Posterior cingulate gyrus (tissue), 11 donors: ENCODE results near the gene PKDREJ.
"Not testable (repeated sequence)": the region's sequence is repeated elsewhere in the genome, so short reads cannot be mapped to it uniquely, and the experiment has no call there.

Experiments
- DNase-seq, 10 donors: peaks; one replicate each; pipeline versions ENCODE4 v3.0.0 to v3.0.0-alpha.2; 2020 to 2021; ENCODE audit warnings: mixed read lengths in 3 of 10
- intact Hi-C: fragments of 100-400 bp; cut with DNase I; formaldehyde crosslinking; loops from one replicate; pipeline ENCODE4 v1.15.1; 2023

PKDREJ gene

DNA sequence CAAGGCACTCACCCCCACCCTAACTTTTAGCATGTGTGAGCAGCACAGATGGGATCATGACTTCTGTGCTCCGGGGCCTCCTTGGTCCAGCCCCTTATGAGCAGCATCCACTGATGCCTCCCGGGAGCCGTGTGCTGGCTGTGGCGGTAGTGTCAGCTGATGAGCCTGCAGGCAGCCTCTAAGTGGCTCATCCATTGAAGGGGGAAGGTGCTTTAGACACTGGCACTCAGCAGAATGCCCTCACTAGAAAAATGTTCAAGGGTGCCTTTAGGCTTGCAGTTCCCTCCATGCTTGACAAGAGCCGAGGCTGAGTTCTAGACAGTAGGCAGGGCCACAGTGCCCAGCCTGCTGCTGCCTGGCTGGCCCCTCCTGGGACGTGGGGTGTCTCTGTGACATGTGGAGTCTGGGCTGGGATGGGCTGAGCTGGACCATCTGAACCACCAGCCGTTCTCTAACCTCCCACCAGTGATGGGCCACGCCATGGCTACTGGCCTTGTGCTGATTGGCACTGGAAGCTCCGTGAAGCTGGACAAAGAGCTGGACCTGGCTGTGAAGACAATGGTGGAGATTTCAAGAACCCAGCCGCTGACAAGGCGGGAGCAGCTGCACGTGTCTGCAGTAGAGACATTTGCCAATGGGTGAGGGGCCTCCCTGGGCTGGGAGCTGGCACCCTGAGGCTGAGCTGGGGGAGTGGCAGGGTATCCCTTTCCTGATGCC lies 10.4 kb upstream of the PKDREJ start:
- intact Hi-C loops = no loop called here
- peak in 2 of 10 donors; percentile 50 to 55 for DNase-seq

DNA sequence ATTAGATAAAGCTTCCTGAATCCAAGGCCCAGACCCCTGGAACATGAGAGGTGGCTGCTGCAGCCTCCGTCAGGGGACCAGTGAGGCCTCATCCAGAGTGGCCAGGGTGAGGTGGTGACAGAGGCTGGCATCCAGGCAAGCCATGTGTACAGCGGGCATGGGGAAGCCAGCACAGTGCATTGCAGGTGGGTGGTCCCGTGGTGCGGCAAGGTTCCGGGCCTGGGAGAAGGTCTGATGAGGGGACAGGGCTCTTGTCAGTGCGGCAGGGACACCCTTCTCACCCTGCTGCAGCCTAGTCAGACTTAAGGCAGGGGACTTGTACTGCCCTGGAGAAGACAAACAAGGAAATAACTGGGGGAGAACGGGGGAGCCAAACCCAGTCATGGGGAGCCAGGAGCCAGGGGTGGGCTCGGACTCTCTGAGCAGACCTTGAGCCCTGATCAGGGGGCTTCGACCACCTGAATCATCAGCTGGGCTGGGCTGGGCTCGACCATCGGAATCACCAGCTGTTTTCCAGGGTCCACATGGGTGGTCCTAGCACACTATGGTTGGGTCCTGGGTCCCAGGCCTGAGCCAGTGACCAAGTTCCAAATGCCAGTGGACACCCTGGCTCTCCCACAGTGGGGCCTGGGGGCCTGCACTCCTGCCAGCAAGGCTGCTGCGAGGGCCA lies 9.8 kb upstream of the PKDREJ start:
- intact Hi-C loops = no loop called here
- peak in 2 of 10 donors; percentile 30 to 49 for DNase-seq

DNA sequence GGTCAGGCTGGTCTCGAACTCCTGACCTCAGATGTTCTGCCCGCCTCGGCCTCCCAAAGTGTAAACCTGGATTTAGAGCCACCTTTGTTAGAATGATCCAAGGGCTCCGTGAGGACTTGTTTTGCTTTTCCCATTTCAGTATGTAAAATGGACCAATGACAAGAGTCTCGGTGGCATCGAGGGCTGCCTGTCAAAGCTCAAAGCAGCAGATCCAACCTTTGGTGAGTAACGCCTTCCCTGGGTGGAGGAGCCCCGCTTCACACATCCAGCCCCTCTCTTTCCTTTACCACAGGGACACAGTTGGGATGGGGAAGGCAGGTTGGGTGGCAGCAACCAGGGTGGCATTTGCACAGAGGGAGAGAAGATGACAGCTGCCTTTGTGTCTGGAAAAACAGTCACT lies 9.1 kb upstream of the PKDREJ start:
- DNase-seq = no peak
- intact Hi-C loops = no loop called here

DNA sequence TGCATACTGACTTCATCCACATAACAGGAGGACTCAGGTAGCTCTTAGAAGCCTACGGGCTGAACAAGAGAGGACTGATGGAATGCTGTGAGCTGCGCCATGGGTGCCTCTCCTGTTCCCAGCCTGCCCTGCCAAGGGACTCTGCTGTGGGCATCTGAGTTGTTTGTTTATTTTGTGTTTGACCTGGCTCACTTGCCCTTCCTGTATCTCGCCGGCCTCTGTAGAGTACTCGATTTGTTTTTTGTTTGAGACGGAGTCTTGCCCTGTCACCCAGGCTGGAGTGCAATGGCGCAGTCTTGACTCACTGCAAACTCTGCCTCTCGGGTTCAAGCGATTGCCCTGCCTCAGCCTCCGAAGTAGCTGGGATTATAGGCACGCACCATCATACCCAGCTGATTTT lies 6.4 kb upstream of the PKDREJ start:
- peak in 3 of 10 donors; percentile 37 to 53 (median 46) for DNase-seq
- intact Hi-C loops = no loop called here

DNA sequence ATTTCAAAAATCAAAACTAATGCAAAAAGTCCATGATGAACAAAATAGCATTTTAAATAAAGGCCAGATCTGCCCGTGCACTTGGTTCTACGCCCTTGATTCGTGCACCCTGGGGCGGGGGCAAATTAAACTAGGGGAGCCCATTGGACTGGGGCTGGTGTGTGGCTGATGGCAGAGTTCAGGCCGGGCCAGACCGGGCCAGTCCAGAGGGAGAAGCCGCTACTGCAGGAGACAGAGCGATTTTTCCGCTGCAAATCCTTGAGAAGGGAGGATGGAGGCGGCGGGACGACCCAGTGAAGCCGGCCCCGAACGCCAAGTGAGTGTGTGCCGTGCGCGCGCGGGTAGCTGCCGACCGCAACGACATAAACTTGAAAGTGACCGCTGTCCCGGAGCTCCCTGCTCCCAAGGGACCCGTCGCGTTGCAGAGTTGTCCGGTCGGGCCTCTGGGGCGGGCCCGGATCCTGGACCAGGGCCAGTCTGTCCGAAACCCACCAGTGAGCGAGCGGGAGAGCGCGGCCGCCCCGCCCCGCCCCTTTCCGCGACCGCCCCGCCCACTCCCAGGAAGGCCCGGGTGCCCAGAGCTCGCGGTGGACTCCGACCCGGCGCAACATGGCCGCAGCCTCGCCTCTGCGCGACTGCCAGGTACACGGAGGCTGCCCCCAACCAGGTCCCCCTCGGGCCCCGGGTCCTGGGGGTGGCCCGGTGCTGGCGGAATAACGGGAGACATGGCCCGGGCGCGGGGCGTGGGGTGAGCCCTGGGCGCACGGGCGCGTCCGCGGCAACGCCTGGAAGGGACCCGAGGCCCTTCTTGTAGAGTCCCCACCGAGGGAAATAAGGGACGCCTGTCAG lies 4.5 kb upstream of the PKDREJ start, which contains the start of gene TTC38:
Gene TTC38, plus strand, starts transcription at position 578 of the 849 bp plus-strand sequence. Its CDS starts 32 bp downstream, at position 610.
- intact Hi-C loops = no loop called here

DNA sequence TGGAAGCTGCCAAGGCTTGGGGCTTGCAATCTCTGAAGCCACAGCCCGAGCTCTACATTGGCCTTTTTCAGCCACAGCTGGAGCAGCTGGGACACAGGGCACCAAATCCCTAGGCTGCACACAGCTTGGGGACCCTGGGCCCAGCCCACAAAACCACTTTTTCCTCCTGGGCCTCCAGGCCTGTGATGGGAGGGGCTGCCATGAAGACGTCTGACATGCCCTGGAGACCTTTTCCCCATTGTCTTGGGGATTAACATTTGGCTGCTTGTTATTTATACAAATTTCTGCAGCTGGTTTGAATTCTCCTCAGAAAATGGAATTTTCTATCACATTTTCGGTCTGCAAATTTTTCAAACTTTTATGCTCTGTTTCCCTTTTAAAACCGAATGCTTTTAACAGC lies 2.5 kb upstream of the PKDREJ start:
- DNase-seq = peak in 1 of 10 donors; percentile 33
- intact Hi-C loops = not testable (repeated sequence)

More for the DNA sequence above, 4.5 kb upstream of the PKDREJ start, which contains the start of gene TTC38:
- peak; percentile 70 to 97 (median 85) for DNase-seq

DNA sequence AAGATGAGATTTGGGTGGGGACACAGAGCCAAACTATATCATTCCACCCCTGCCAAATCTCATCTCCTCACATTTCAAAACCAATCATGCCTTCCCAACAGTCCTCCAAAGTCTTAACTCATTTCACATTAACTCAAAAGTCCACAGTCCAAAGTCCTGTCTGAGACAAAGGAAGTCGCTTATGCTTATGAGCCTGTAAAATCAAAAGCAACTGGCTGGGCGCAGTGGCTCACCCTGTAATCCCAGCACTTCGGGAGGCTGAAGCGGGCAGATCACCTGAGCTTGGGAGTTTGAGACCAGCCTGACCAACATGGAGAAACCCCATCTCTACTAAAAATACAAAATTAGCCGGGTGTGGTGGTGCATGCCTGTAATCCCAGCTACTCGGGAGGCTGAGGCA lies 1.4 kb upstream of the PKDREJ start:
- intact Hi-C loops = not testable (repeated sequence)
- peak in 1 of 10 donors; percentile 21 for DNase-seq

DNA sequence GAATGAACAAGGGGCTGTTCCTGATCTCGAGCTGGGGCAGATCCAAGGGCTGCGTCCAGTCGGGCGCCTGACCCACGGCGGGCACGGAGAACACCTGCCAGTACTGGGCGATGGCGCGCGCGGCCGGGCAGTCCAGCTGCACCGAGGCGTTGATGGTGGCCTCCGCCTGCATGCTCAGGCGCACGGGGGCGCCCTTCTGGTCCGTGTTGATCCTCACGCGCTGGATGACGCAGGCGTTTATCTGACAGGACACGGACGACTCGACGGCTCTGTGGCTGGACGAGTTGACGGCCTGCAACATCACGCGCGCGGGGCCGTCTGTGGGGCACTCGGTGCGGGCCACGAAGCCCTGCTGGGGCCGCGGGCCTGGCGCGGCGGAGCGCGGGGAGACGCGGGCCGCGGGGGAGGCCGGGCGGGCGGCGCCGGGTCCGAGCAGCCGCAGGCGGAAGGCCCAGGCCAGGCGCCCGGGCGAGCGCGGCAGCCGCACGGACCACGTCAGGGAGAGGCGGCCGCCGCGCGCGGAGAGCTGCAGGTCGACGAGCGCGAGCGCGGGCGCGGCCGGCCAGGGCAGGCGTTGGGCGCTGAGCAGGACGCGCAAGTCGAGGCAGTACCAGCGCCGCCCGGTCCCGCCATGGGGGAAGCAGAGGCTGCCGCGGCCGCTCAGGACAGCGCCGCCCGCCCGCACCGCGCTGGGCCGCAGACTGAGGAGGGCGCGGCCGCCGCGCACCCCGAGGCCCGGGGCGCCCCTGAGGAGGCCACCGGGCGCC lies 511 bp downstream of the PKDREJ start:
- intact Hi-C loops = no loop called here
- DNase-seq = peak in 4 of 10 donors; percentile 46 to 76 (median 55)

DNA sequence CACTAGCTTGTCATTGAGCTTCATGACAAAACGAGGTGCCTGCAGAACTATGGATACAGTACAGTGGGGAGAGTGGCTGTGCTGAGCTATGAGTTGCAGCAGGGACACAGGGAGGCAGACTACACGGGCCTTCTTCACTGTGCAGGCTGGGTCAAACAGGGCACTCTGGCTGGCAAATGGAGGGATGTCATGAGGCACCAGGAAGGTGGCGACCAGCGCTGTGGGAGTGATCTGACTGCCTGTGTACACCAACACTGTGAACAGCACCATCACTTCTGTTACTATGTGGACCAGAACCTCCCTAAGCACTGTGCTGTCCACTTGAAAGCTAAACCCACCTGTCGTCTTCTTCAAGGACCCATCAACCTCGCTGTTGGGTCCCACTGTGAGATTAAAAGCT lies 3.1 kb downstream of the PKDREJ start:
- no peak for DNase-seq
- intact Hi-C loops = no loop called here

DNA sequence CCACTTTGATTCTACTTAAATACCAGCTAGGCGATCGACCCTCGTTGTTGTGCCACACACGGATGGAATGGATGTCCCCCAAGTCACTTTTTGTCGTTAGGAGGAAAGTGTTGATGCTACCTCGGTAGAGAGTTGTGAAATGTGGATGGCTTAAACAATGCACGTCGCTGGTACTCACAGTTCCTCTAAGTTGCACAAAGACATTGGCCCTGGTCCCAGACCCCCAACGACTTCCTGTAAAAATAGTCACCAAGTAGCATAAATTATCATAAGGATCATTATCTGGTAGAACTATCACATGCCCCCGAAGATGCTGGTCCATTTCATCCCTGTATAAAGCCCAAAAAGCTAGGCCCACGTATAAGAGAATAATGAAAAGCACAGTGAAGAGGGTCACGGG lies 3.8 kb downstream of the PKDREJ start:
- no peak for DNase-seq
- intact Hi-C loops = no loop called here

DNA sequence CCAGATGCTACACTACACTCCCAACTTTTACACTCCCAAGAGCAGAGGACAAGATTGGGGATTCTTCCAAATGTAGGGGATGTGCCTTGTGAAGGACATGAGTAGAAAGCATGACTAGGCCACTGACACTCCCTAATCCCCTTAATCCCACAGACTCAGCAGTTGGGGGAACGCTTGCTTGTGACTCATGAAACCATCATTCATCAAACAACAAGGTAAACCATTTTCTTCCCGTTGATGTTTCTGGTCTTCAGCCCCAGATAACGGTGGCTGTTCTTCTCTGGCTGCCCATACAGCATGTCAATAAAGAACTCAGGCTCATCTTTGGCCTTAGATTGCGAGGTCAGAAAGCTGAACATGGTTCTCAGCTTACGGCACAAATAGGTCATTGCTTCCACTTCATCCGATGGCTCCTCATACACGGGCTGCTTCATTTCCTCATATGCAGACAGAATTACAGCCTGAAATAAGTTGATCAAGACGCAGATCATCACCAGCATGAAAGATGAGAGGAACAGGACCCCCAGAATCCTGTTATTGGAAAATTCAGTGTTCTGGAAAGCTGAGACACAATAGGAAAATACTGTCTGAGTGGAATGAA lies 6.7 kb downstream of the PKDREJ start:
- no peak for DNase-seq
- intact Hi-C loops = no loop called here

DNA sequence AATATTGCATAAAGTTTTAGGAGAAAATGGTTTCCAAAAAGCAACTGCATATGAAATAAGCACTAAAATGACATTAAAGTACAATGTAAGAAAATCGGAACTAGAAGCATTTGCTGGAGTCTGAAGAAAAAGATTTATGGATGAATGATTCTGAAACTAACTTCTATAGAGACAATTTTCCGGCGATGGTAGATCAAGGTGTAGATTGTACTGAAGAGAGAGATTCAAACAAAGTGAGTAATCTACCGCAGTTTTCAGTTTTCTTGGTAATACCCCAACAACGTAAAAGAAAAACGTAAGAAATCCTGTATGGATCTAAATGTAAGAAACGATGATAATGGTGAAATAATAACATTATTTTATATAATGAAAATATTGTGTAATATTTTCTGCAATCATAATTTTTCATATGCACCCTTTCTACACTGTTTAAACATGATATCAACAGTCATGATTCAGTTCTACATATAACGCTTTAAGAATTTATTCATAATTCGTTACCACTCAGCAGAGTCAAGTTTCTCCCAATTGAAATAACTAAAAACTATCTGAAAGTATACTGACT lies 11.2 kb downstream of the PKDREJ start:
- DNase-seq = no peak
- intact Hi-C loops = no loop called here

DNA sequence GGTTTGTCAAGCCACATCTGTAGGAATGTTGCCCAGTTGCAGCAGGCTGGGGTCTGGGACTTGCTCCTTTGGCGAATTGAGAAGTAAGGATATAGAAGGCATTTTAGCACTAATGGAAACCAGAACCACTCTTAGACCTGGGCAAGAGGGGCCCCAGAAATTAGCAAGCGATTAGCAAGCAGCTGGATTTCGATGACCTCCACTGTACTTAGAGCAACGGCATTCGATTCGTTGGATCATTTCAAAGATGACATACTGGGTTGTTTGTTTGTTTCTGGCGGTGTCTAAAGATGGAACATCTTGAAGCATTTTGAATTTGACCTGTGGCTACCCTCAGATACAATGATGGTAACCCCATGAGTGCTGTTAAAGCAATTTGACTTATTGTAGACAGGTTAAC lies 11.9 kb downstream of the PKDREJ start:
- DNase-seq = no peak
- intact Hi-C loops = no loop called here

DNA sequence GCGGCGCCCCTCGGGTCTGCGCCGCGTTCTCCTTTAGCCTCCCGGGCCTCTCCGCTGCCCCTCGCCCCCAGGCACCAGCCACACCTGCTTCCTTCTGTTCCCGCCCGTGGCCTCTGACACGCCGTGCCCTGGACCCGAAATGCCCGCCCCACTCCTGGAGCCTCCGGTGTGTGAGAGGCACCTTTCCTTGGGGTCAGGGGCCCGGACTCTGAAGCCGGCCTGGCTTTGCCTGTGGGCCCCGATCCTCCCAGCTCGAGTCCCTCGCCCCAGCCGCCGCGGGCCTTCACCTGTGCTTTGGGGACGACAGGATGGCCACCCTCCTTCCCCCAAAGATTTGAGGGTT lies 12.4 kb downstream of the PKDREJ start:
- intact Hi-C loops = loop anchor here (1.0 kb wide), 1 partner anchor 46 kb away; the partner anchor contains the start of gene GTSE1
- peak in 1 of 10 donors; percentile 79 for DNase-seq

DNA sequence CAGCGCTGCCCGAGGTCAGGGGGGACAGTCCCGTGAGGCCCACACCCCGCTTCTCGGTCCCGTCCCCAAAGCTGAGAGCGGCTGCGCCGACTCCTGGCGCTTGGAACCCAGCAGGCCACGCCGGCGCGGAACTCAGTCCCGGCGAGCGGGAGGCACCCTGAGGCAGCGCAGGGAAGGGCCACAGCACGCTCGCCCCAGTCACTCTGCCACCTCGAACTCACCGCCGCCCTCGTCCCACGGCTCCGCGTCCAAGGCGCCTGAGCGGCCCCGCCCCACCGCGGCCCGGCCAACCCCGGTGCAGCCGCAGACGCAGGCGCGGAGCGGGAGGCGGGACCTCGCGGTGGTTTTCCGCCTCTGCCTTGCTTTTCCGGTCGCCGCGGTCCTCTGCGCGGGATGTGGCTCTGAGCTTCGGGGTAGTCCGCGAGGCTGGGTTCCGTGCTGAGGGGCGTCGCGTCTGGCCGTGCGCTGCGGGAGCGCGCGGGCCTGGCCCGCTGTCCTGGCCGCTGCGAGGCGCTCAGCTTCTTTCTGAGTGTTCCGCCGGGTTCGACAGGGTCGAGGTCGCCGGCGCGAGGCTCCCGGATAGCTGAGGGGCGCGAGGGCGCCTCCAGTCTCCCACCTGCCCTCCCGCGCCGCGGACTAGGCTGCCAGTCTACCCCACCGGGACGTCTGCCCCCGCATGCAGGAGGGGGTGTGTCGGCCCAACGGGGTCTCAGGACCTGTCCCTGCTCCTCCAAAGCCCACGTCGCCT lies 12.9 kb downstream of the PKDREJ start, which contains the start of gene CDPF1:
Gene CDPF1, minus strand, starts transcription at position 259 of the 748 bp plus-strand sequence. CDS start 2,009 bp downstream, outside the sequence.
- peak; percentile 87 to 99 (median 92) for DNase-seq
- intact Hi-C loops = loop anchor here (1.0 kb wide), 1 partner anchor 46 kb away; the partner anchor contains the start of gene GTSE1

DNA sequence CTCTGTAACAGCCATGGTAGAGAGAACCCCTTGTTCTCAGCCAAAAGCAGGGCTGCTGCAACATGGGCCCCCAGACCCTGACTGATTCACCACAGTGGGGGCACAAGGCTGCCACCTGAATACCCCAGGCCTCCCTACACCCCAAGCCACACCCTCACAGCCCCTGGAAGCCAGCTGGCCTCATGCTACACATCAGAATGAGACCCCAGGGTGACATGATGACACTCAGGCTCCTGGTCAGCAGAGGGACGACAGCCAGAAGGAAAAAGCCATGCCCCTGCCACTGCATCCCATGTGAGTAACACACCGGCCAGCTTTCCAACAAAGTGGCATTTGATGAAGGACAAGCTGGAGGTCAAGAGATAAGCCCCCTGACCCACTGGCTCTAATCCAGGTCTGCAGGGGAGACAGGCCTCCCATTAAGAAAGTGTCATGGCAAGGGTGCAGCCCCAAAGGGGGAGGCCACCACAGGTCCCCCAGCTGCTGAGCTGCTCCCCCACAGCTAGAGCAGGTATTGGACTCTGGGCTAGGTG lies 15.6 kb downstream of the PKDREJ start:
- no peak for DNase-seq
- intact Hi-C loops = no loop called here

DNA sequence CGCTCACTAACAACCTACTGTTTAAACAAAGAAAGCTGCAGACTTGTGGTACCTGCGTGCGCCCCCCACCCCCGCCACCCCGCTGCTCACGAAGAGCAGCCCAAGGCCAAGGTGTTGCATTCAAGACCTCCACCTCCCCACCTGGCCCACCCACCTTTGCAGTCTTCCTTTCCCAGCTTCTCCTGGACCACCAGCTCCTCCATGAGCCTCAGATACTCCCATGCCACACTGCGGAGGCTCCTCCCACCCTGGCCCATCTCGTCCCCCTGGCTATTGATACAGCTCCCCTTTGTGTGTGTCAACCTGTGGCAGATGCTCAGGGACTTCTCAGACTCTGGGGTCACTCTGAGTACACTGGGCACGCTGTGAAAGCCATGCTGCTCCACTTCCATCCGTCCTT lies 17.0 kb downstream of the PKDREJ start:
- intact Hi-C loops = no loop called here
- DNase-seq = no peak

DNA sequence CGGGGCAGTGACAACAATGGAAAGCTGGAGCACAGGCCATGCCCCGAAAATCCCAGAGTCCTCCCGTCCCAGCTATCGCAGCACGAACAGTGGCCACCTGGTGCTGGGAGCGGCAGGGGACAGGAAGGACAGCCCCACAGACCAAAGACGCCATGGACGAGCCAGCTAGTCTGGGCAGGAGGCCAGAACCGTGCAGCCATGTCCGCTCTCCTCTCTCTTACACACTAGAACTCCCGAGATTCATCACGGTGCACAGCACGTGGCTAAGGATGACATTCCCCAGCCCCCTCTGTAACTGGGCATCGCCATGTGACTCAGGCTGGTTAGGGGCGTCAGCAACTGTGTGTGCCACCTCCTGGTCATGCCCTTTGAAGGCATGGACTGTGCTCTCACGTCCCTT lies 17.6 kb downstream of the PKDREJ start:
- intact Hi-C loops = no loop called here
- DNase-seq = peak in 7 of 10 donors; percentile 36 to 93 (median 60)
